ENCODE results near the gene PDCD2L.
"Not testable (repeated sequence)": the region's sequence is repeated elsewhere in the genome, so short reads cannot be mapped to it uniquely, and the experiment has no call there.

The PDCD2L gene

GRCh38 chr19:34469026-34469425 lies 64.8 kb downstream of the PDCD2L start:
- DNase-seq (ENCODE audit: low spot score): not testable (repeated sequence)

GRCh38 chr19:34471906-34472700 lies 67.9 kb downstream of the PDCD2L start:
- no peak for DNase-seq (ENCODE audit: low spot score)

GRCh38 chr19:34474233-34474989 lies 70.2 kb downstream of the PDCD2L start:
- no peak for DNase-seq (ENCODE audit: low spot score)

GRCh38 chr19:34475026-34475974 lies 71.1 kb downstream of the PDCD2L start:
- no peak for DNase-seq (ENCODE audit: low spot score)
